Omental fat pad (tissue), 4 donors: ENCODE results near the gene STUB1. TPM values are rescaled to one million over a fixed set of nuclear protein-coding genes. Genes with fewer than 3 reads are reported as not detected.

ENCODE experiments used
- ATAC-seq: fragments of 150-250 bp; one replicate; pipeline ENCODE4 v1.9.1; 2016; ENCODE audit warnings: mild to moderate bottlenecking, moderate library complexity; ENCODE audit not compliant: low FRiP score
- DNase-seq: peaks from one replicate; pipeline ENCODE4 v3.0.0-alpha.2; 2019; ENCODE audit warnings: low spot score
- total RNA-seq, 4 donors: library from RNA; depleted of rRNA; stranded (reverse); fragments of >200 nt; gene quantifications; one replicate each; pipeline ENCODE4 v1.1.0, GENCODE V29; 2016
- TF ChIP-seq, protein P1 (sequence below), 3 donors: fragments of 450-650 bp; IDR thresholded peaks; one replicate each; pipeline ENCODE4 v1.5.1; 2016 to 2017; ENCODE audit warnings: antibody characterized with exemption in 3 of 3, mild to moderate bottlenecking in 3 of 3, moderate library complexity in 2 of 3

STUB1 gene
- total RNA-seq, 4 donors from 2014 or later: 119 to 161 (median 128) TPM

DNA sequence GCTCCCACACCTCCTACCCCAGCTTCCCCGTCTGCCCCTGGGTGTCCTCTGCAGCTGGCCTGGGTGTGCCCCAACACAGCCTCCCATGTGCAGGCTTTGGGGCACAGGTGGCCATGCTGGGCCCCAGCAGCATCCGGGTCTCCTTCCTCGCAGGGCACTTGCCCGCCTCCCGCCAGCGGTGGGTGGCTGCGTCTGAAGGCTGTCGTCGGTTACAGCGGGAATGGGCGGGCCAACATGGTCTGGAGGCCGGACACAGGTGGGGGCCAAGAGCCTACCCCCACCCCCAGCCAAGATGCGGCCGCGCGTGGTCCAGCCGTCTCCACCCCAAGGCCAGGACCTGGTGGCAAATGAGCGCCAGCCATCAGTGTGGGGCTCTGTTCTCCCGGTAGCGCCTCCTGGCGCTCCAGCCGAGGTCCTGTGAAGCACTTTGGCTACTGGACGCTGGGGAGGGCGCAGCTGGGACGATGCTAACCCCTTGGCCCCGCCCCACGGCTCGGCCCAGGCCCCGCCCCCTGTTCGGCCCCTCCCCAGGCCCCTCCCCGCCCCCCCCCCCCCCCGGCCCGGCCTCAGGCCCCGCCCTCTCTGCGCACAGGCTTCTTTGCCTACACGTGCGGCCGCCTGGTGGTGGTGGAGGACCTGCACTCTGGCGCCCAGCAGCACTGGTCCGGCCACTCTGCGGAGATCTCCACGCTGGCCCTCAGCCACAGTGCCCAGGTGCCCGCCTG is 19.6 kb upstream of the STUB1 start:
- DNase-seq (peak; percentile 55), ATAC-seq (peak; percentile 52)
- TF ChIP-seq, protein P1, sequence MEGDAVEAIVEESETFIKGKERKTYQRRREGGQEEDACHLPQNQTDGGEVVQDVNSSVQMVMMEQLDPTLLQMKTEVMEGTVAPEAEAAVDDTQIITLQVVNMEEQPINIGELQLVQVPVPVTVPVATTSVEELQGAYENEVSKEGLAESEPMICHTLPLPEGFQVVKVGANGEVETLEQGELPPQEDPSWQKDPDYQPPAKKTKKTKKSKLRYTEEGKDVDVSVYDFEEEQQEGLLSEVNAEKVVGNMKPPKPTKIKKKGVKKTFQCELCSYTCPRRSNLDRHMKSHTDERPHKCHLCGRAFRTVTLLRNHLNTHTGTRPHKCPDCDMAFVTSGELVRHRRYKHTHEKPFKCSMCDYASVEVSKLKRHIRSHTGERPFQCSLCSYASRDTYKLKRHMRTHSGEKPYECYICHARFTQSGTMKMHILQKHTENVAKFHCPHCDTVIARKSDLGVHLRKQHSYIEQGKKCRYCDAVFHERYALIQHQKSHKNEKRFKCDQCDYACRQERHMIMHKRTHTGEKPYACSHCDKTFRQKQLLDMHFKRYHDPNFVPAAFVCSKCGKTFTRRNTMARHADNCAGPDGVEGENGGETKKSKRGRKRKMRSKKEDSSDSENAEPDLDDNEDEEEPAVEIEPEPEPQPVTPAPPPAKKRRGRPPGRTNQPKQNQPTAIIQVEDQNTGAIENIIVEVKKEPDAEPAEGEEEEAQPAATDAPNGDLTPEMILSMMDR (IDR thresholded peaks at IDR 0.05): no peak

DNA sequence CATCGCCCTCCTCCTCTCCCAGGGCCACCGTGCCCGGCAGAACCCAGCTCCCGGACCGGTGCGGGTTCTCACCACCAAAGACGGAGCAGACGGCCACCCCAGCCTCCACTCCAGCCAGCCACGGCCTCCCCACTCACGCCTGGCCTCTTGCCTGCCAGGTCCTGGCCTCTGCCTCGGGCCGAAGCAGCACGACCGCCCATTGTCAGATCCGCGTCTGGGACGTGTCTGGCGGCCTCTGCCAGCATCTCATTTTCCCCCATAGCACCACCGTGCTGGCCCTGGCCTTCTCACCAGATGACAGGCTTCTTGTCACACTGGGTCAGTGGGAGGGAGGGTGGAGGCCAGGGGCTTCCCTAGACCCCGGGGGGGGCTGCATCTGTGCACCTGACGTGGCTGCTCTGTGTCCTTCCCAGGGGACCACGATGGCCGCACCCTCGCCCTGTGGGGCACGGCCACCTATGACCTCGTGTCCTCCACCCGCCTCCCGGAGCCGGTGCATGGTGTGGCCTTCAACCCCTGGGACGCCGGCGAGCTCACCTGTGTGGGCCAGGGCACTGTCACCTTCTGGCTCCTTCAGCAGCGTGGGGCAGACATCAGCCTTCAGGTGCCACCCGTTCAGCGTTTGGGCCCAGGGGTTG is 18.9 kb upstream of the STUB1 start:
- ATAC-seq (no peak), DNase-seq (no peak)
- TF ChIP-seq, protein P1 (IDR thresholded peaks at IDR 0.05): no peak

DNA sequence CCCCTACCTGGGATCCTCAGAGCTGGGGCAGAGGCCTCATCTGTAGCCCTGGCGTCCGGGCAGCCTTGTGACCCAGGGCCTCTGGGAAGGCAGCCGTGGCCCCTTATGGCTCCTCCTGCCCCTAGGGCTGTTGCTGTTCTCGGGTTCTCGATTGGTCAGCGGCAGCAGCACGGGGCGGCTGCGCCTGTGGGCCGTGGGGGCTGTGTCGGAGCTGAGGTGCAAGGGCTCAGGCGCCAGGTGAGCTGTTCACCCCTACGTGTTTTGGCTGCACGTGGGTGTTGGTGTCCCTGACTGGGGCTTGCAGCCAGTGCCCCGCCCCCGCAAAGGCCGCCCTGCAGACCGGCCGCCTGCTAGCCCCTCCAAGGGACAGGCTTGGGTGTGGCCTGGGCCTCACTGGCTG is 18.1 kb upstream of the STUB1 start:
- ATAC-seq: no peak
- no peak for DNase-seq
- TF ChIP-seq, protein P1 (IDR thresholded peaks at IDR 0.05): no peak

DNA sequence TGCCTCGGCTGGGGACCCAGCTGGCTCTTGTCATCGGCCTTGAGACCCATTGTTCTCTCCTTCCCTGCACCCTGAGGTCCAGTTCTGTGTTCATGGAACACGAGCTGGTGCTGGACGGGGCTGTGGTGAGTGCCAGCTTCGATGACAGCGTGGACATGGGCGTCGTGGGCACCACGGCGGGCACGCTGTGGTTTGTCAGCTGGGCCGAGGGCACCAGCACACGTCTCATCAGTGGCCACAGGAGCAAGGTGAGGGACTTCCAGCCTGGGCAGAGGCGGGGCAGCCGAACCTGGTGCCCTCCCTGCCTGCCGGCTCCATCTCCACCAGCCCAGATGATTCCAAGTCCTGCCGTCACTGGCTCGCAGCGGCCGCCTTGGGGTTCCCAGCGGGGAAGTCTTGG is 17.6 kb upstream of the STUB1 start:
- ATAC-seq (no peak), DNase-seq (no peak)

DNA sequence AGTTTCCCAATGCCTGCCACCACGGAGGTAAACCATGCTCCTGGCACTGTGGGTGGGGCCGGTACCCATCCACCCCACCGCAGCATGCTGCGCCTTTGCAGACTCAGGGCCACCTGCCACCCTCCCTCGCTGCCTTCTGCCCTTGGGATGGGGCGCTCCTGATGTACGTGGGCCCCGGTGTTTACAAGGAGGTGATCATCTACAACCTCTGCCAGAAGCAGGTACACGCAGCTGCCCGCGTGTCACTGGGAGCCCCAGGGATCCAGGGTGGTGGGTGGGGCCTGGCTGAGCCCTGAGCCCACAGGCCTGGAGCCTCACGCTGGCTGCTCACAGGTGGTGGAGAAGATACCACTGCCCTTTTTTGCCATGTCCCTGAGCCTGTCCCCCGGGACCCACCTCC is 13.6 kb upstream of the STUB1 start:
- no peak for ATAC-seq
- DNase-seq: no peak

More for the DNA sequence above, 17.6 kb upstream of the STUB1 start:
- TF ChIP-seq, protein P1 (IDR thresholded peaks at IDR 0.05): no peak

DNA sequence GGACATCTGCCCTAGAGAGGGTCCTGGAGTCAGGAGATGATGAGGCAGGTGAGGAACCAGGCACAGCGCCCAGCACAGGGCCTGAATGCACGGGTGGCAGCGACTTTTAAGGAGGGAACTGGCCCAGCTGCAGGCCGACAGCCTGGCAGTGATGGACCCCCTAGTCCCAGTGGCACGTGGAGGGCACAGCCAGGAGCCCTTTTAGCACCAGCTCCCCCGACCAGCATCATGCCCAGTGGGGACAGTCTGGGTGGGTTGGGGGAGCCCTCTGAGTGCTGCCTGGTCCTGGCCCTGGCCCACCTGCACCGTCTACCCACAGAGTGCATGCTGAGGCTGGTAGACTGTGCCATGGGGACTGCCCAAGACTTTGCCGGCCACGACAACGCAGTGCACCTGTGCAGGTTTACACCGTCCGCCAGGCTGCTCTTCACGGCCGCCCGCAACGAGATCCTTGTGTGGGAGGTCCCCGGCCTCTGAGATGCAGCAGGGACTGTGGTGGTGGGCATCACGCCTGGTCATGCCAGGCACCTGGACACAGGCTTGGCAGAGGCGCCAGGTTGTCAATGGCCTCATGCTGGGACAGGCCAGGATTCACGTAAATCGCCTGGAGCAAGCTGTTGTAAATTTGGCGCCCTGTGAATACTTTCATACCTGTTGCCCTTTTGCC is 13.0 kb upstream of the STUB1 start:
- ATAC-seq (no peak), DNase-seq (no peak)
- TF ChIP-seq, protein P1 (IDR thresholded peaks at IDR 0.05): no peak

More for the DNA sequence above, 13.6 kb upstream of the STUB1 start:
- TF ChIP-seq, protein P1 (IDR thresholded peaks at IDR 0.05): no peak
